GM10266 (cell line): ENCODE measurements around the gene RNF114.
A peak's percentile ranks its signal among the peaks of the same experiment; 100 is the strongest.

Source experiments
- DNase-seq: peaks from one replicate; pipeline ENCODE4 v3.0.0; 2012; ENCODE audit errors: extremely low spot score
- CTCF ChIP-seq: IDR thresholded peaks from 2 replicates; pipeline ENCODE4 v1.5.1; 2012; ENCODE audit warnings: mild to moderate bottlenecking, low read depth; ENCODE audit not compliant: control insufficient read depth, insufficient read depth; ENCODE audit errors: missing control alignments

RNF114 gene

GRCh38 chr20:49961413-49961812 is 25.2 kb downstream of the RNF114 start:
- no peak for TF ChIP-seq CTCF
- DNase-seq: no peak

GRCh38 chr20:49964964-49965780 is 29.0 kb downstream of the RNF114 start:
- peak; percentile 62 for DNase-seq
- peak; percentile 48 for TF ChIP-seq CTCF

- no peak for DNase-seq
- no peak for TF ChIP-seq CTCF
Measured at GRCh38 chr20:49965781-49966305, 29.6 kb downstream of the RNF114 start.

GRCh38 chr20:49966861-49967260 is 30.7 kb downstream of the RNF114 start:
- no peak for DNase-seq
- TF ChIP-seq CTCF: no peak

- TF ChIP-seq CTCF: no peak
- DNase-seq: no peak
Measured at GRCh38 chr20:49969234-49969633, 33.0 kb downstream of the RNF114 start.

GRCh38 chr20:49969946-49970345 is 33.7 kb downstream of the RNF114 start:
- no peak for TF ChIP-seq CTCF
- DNase-seq: no peak

- no peak for DNase-seq
- TF ChIP-seq CTCF: no peak
Measured at GRCh38 chr20:49970498-49970897, 34.3 kb downstream of the RNF114 start.
